Tibial nerve (tissue), 4 donors: ENCODE data around the gene RSBN1L. TPM values are rescaled to one million over a fixed set of nuclear protein-coding genes. Genes with fewer than 3 reads are reported as not detected.
"Not testable (repeated sequence)": the region's sequence is repeated elsewhere in the genome, so short reads cannot be mapped to it uniquely, and the experiment has no call there.

Experiments used
- DNase-seq, 2 donors: peaks; one replicate each; pipeline ENCODE4 v3.0.0-alpha.2; 2019; ENCODE audit warnings: low spot score in 2 of 2
- H3K27ac ChIP-seq, 4 donors: fragments of 200-600 bp; sonication (generic) in 3 of 4; one replicate each; pipeline ENCODE4 v1.5.1; 2017 to 2019; ENCODE audit warnings: mild to moderate bottlenecking in 1 of 4
- H3K27me3 ChIP-seq, 2 donors: fragments of 200-600 bp; sonication (generic) in 1 of 2; one replicate each; pipeline versions ENCODE4 v1.5.1 to v1.6.0; 2017 to 2019
- H3K36me3 ChIP-seq, 3 donors: fragments of 200-600 bp; sonication (generic); one replicate each; pipeline ENCODE4 v1.5.1; 2018 to 2019
- H3K4me1 ChIP-seq, 4 donors: fragments of 200-600 bp; sonication (generic) in 3 of 4; one replicate each; pipeline ENCODE4 v1.5.1; 2017 to 2019
- H3K4me3 ChIP-seq, 4 donors: fragments of 200-600 bp; sonication (generic) in 3 of 4; one replicate each; pipeline ENCODE4 v1.5.1; 2017 to 2019; ENCODE audit warnings: mild to moderate bottlenecking in 1 of 4, moderate library complexity in 1 of 4
- H3K9me3 ChIP-seq, 4 donors: fragments of 200-600 bp; sonication (generic) in 3 of 4; one replicate each; pipeline ENCODE4 v1.5.1; 2017 to 2019
- CTCF ChIP-seq, 5 experiments: fragments of 200-600 bp in 3 of 5; fragments of 450-650 bp in 2 of 5; sonication (generic) in 3 of 5; IDR thresholded peaks; one replicate each; pipeline ENCODE4 v1.5.1; 2016 to 2019; ENCODE audit warnings: antibody characterized with exemption in 5 of 5, mild to moderate bottlenecking in 3 of 5, moderate library complexity in 2 of 5
- EP300 ChIP-seq, 2 donors: sonication (generic); formaldehyde crosslinking; IDR thresholded peaks; one replicate each; pipeline ENCODE4 v1.6.1; 2017; ENCODE audit warnings: antibody characterized with exemption in 2 of 2, mild to moderate bottlenecking in 1 of 2
- POLR2A ChIP-seq, 2 donors: fragments of 450-650 bp; IDR thresholded peaks; one replicate each; pipeline ENCODE4 v1.6.1; 2017; ENCODE audit warnings: antibody characterized with exemption in 2 of 2, mild to moderate bottlenecking in 2 of 2, moderate library complexity in 2 of 2
- WGBS, 2 donors: methylation state at CpG; one replicate each; pipeline ENCODE4 v1.1.5; 2018; 5-methylcytosine and 5-hydroxymethylcytosine counted together
- total RNA-seq, 4 donors: library from RNA; depleted of rRNA; stranded (reverse); fragments of >200 nt; gene quantifications; one replicate each; pipeline ENCODE4 v1.1.0, GENCODE V29; 2016

RSBN1L gene
- 10 to 100 TPM; 15.6 to 33.9 (median 29.1) TPM for total RNA-seq

GRCh38 chr7:77696057-77696642 lies at the start of gene RSBN1L:
Gene RSBN1L (plus strand): TSS chr7:77696459. CDS start chr7:77696470, 11 bp downstream.
- 0% methylated on average over 43 to 51 of the region's 53 CpGs for WGBS, 2 donors
- H3K27me3 ChIP-seq = no peaks in the 10 kb centered on the region
- DNase-seq = peak; percentile 97 to 98
- peak within 1 kb of the TSS; percentile 81 to 95 (median 92) for H3K4me3 ChIP-seq
- no peaks in the 10 kb centered on the region for H3K9me3 ChIP-seq
- peak within 1 kb of the TSS; percentile 96 to 98 (median 98) for H3K27ac ChIP-seq
- H3K36me3 ChIP-seq = no peaks in the 10 kb centered on the region
- TF ChIP-seq EP300 (IDR thresholded peaks at IDR 0.05) = peak; percentile 4 to 97
- peak; percentile 31 to 74 (median 51) for TF ChIP-seq CTCF (IDR thresholded peaks at IDR 0.05)
- TF ChIP-seq POLR2A (IDR thresholded peaks at IDR 0.05) = peak; percentile 72 to 97
- H3K4me1 ChIP-seq = peaks cover 0 to 61% (median 25%) of the 10 kb centered on the region in 4 donors

GRCh38 chr7:77648742-77649338 lies 47.4 kb upstream of the RSBN1L start:
- Histone ChIP-seq H3K4me1 (peaks cover 0 to 22% (median 0%) of the 10 kb centered on the region in 4 donors), H3K4me3 (no peak overlapping the region), H3K27me3 (no peaks in the 10 kb centered on the region), H3K27ac (peak overlapping the region in 1 of 4 donors; percentile 51), H3K9me3 (no peaks in the 10 kb centered on the region), H3K36me3 (peaks cover 0 to 49% (median 0%) of the 10 kb centered on the region in 3 donors)
- no peak for DNase-seq
- TF ChIP-seq POLR2A (IDR thresholded peaks at IDR 0.05) = no peak
- TF ChIP-seq EP300 (IDR thresholded peaks at IDR 0.05) = no peak
- no peak for TF ChIP-seq CTCF (IDR thresholded peaks at IDR 0.05)
- 92 to 95% methylated on average over 6 of the region's 6 CpGs for WGBS, 2 donors

GRCh38 chr7:77649716-77650349 lies 46.4 kb upstream of the RSBN1L start:
- Histone ChIP-seq H3K4me1 (peaks cover 0 to 22% (median 0%) of the 10 kb centered on the region in 4 donors), H3K36me3 (peaks cover 0 to 44% (median 0%) of the 10 kb centered on the region in 3 donors), H3K27ac (peak overlapping the region in 2 of 4 donors; percentile 1 to 51), H3K4me3 (no peak overlapping the region), H3K9me3 (no peaks in the 10 kb centered on the region), H3K27me3 (no peaks in the 10 kb centered on the region)
- no peak for DNase-seq
- TF ChIP-seq POLR2A (IDR thresholded peaks at IDR 0.05) = no peak
- TF ChIP-seq EP300 (IDR thresholded peaks at IDR 0.05) = no peak
- no peak for TF ChIP-seq CTCF (IDR thresholded peaks at IDR 0.05)
- WGBS, 2 donors = 27 to 29% methylated on average over 4 of the region's 4 CpGs

GRCh38 chr7:77651575-77652162 lies 44.6 kb upstream of the RSBN1L start:
- no peak overlapping the region for H3K27ac ChIP-seq
- H3K4me1 ChIP-seq = peaks cover 0 to 22% (median 0%) of the 10 kb centered on the region in 4 donors
- H3K9me3 ChIP-seq = no peaks in the 10 kb centered on the region
- WGBS, 2 donors = 32 to 35% methylated on average over 3 of the region's 3 CpGs
- TF ChIP-seq CTCF (IDR thresholded peaks at IDR 0.05) (peak; percentile 65 to 78 (median 68)), EP300 (IDR thresholded peaks at IDR 0.05) (no peak), POLR2A (IDR thresholded peaks at IDR 0.05) (no peak)
- H3K36me3 ChIP-seq = peaks cover 0 to 44% (median 0%) of the 10 kb centered on the region in 3 donors
- no peaks in the 10 kb centered on the region for H3K27me3 ChIP-seq
- peak in 1 of 2 donors; percentile 71 for DNase-seq
- no peak overlapping the region for H3K4me3 ChIP-seq

- peaks cover 0 to 22% (median 0%) of the 10 kb centered on the region in 4 donors for H3K4me1 ChIP-seq
- DNase-seq, H3K9me3 ChIP-seq, H3K27me3 ChIP-seq, H3K27ac ChIP-seq, H3K4me3 ChIP-seq: not testable (repeated sequence)
- 95 to 96% methylated on average over 12 of the region's 12 CpGs for WGBS, 2 donors
- peaks cover 0 to 42% (median 0%) of the 10 kb centered on the region in 3 donors for H3K36me3 ChIP-seq
Observed at GRCh38 chr7:77652826-77653225, 43.4 kb upstream of the RSBN1L start.
